HG03469 (cell line): ENCODE measurements around the gene PDIA2.
A peak's percentile ranks its signal among the peaks of the same experiment; 100 is the strongest.
"Not testable (repeated sequence)": the region's sequence is repeated elsewhere in the genome, so short reads cannot be mapped to it uniquely, and the experiment has no call there.

Source experiments
- ATAC-seq: cut with Tn5 transposase; IDR thresholded peaks from one replicate; pipeline ENCODE4 v1.9.1; 2021; ENCODE audit warnings: mild to moderate bottlenecking, moderate library complexity, moderate number of reproducible peaks; ENCODE audit not compliant: unreplicated experiment

Gene PDIA2, protein sequence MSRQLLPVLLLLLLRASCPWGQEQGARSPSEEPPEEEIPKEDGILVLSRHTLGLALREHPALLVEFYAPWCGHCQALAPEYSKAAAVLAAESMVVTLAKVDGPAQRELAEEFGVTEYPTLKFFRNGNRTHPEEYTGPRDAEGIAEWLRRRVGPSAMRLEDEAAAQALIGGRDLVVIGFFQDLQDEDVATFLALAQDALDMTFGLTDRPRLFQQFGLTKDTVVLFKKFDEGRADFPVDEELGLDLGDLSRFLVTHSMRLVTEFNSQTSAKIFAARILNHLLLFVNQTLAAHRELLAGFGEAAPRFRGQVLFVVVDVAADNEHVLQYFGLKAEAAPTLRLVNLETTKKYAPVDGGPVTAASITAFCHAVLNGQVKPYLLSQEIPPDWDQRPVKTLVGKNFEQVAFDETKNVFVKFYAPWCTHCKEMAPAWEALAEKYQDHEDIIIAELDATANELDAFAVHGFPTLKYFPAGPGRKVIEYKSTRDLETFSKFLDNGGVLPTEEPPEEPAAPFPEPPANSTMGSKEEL

DNA sequence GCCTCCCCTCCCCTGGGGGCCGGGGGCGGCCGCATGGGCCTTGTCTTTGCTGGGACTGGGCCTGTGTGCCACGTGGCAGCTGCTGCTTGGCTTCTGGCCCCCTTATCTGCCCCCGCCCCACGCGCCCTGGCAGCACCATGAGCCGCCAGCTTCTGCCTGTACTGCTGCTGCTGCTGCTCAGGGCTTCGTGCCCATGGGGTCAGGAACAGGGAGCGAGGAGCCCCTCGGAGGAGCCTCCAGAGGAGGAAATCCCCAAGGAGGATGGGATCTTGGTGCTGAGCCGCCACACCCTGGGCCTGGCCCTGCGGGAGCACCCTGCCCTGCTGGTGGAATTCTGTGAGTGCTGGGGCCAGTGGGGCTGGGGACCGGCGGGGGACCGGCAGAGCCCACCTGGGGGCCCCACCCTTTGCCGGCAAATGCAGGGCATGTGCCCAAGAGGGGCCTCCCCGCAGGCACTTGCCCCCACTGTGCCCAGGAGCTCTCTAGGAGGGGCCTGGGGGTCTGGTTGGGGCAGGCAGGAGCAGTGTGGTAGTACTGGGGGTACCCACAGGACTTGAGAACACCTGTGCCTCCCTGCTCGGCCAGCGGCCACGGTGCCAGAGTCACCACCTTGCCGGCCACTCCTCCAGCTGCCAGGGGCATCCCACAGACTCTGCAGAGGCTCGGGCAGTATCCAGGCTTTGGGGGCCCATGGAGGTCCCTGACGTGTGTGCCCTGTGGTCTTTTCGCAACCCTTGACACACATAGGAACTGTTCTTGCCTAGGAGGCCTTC is at the start of gene PDIA2:
Gene PDIA2, plus strand, starts transcription at position 132 of the 773 bp plus-strand sequence. Its CDS starts 6 bp downstream, at position 138.
- ATAC-seq: no peak

DNA sequence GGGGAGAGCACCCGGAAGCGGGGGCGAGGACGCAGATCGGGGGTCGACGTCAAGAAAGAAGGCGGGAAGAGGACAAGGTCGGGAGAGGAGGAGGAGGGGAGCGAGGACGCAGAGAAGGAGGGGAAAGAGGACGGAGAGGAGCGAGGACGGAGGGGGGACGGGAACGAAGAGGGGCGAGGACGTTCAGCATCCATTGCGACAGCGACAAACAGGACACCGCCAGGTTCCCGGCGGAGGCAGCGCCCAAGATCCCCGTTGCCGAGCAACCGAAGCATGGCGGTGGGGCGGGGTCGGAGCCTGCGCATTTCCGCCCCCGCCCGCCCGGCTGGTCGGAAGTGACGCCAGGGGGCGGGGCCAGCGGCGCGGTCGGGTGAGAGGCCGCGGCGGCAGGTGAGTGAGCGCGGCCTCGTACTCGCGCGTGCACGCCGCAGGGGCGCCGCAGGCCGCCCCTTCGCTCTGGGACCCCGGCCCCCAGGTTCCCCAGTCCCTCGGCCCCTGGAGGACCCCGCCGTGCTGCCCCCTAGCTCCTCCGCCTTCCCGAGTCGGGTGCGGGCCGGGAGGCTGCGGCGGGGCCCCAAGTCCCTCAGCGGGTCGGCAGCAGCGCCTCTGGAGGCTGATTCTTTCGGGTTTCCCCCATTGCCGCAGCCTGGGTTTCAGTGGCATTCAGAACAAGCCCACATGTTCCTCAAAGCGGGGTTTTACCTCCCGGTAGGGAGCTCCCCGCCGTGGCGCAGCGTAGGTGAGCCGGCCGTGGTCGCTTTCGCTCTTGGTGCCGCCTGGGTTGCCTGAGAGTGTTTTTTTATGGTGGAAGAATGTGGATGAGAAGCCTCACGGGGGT is 48.3 kb upstream of the PDIA2 start, which contains the start of gene FAM234A:
Gene FAM234A, plus strand, starts transcription at position 354 of the 838 bp plus-strand sequence. CDS start 19,593 bp downstream, outside the sequence.
- ATAC-seq: peak; percentile 63

DNA sequence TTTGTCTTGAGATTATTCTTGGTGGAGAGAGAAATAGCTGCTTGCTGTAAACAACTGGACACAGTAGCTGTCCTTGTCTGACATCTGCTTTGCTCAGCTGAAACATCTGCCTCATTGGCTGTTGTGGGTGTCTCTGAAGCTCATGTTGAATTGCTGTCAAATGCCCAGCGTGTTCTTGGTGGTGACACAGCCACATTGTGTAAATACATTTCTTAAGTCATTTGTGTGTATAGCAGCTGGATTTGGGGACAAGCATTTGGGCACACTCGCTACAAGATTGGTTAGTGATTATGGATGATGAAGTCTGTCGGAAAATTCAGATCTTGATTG is 43.1 kb upstream of the PDIA2 start:
- no peak for ATAC-seq

DNA sequence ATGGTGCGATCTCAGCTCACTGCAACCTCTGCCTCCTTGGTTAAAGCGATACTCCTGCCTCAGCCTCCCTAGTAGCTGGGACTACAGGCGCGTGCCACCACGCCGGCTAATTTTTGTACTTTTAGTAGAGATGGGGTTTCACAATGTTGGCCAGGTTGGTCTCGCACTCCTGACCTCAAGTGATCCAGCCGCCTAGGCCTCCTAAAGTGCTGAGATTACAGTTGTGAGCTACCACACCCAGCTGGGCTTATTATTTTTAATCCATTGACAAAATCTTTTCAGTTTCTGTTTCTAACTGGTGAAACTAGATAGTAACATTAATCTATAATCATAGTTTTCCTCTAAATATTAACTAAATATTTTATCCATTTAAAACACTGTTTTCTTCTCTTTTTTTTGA is 42.4 kb upstream of the PDIA2 start:
- ATAC-seq: no peak

DNA sequence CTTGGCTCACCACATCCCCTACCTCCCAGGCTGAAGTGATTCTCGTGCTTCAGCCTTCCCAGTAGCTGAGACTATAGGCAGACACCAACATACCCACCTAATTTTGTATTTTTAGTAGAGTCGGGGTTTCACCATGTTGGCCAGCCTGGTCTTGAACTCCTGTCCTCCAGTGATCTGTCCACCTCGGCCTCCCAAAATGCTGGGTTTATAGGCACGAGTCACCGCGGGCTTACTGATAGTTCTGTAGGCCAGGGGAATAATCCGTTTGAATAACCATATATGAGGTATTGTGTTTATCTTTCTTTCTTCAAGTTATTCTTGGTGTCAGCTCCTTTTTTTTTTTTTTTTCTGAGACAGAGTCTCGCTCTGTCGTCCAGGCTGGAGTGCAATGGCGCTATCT is 40.7 kb upstream of the PDIA2 start:
- ATAC-seq: no peak

DNA sequence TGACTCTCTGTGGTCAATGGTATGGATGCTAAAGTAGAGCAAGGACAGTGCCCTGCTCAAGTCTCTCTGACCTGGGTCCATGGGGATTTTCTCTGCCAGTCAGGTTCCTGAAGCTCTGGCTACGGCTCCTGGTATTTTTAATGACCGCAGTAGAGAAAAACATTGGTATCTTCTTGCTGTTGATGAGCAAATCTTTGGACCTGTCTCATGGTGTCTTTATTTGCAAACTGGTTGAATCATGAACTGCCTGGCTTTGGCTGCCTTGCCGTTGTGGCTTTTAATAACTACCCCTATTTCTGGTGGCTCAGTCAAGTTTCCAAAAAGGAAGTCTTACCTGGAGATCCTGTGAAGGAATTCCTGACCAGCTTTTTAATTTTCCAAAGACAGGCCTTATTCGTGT is 39.6 kb upstream of the PDIA2 start:
- ATAC-seq: no peak

DNA sequence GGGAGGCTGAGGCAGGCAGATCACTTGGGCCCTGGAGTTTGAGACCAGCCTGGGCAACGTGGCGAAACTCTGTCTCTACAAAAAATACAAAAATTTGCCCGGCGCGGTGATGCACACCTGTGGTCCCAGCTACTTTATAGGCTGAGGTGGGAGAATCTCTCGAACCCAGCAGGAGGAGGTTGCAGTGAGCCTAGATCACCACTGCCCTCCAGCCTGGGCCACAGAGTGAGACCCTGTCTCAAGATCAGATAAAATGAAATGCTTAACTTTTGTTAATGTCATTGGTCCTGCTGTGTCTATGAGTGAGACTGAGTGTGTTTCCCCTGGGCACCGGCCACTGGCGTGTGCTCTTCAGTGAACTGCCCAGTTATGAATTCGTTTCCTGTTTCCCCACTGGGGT is 37.9 kb upstream of the PDIA2 start:
- ATAC-seq: no peak

DNA sequence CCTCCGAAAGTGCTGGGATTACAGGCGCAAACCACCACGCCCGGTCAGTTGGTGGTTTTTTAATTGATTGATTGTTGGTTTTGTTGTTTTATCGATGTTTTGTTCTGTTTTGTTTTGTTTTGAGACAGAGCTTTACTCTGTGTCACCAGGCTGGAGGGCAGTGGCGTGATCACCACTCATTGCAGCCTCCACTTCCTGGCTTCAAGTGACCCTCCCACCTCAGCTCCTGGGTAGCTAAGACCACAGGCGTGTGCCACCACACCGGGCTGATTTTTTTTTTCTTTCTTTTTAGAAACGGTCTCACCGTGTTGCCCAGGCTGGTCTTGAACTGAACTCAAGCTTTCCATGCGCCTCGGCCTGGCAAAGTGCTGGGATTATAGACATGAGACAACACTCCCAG is 35.9 kb upstream of the PDIA2 start:
- no peak for ATAC-seq

DNA sequence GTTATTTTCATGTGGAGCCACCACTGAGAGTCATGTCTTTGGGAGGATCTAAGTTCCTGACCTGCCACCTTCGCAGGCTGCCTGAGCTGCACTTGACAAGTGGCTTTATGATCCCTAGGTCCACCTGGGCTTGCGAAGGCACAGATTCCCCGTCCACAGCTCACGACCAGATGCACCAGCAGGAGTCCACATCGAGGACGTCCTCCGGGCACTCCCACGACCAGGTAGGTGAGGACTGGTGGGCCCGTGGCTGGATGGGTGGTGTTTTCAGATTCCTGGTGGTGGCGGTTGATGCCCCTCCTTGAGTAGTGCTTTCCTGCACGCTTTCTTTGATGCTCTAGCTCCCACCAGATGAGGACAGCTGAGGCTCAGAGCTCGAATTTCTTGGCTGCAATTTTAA is 33.5 kb upstream of the PDIA2 start:
- no peak for ATAC-seq

DNA sequence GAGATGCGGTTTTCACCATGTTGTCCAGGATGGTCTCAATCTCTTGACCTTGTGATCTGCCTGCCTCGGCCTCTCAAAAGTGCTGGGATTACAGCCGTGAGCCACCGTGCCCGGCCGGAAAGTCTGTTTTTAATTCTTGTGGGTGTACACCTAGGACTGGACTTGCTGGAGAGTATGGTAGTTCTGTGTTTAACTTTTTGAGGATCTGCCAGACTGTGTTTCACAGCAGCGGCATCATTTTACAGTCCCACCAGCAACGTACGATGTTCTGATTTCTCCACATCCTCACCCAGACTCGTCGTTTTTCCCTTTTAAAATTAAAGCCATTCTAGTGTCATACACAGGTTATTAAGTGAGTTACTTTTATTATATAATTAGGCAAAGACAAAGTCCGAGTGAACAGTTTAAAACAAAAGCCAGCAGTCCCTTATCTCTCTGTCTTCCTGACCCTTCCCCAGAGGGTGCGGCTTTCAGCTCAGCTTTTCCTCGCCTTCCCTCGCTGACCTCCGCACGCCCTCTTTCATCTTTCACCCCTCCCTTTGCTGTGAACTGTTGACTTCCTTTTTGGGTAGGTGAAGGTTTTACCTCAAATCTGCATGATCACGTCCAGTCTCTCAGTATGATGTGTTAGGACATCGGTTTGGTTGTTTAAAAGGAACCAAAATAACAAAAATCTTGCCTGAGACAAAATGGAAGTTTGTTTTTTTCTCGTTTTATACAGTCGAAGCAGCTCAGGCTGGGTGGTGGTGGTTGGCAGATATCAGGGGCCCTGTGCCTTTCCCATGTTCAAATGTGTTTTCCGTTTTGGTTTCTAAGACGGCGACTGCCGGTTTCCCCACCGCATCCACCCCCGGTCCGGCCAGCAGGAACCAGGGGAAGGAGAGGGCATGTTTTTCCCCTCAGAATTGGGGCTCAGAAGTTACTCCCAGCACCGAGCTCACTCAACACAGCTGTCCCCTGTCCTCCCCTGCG is 30.3 kb upstream of the PDIA2 start:
- ATAC-seq: no peak

DNA sequence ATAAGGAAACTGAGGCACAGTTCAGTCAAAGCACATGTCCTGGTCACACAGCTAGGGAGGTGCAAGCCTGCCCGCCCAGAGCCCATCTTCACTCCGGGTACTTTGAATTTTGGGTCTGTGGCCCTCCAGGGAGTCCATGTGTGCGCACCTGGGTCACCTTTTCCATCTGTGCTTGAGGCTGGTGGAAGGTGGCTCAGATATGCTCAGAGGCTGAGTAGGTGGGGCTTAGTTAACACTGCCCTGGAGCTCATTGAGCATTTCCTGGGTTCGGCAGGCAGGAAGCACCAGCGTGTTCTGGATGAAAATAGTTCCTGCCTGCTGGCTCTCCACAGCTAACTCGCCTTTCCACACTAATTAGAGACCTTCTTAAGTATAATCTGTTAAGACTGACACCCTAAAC is 29.1 kb upstream of the PDIA2 start:
- no peak for ATAC-seq

DNA sequence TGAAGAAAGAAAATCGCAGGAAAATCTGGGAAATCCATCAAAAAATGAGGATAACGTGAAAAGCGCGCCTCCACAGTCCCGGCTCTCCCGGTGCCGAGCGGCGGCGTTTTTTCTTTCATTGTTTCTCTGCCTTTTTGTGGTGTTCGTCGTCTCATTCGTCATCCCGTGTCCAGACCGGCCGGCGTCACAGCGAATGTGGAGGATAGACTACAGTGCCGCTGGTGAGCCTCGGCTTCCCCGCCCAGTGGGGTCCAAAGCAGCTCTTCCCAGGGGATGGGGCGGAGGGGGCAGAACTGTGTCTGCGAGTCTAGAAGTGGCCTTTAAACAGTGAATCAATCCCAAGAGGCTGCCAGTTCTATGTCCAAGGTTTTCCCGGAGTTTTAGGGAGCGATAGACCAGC is 28.5 kb upstream of the PDIA2 start:
- no peak for ATAC-seq

DNA sequence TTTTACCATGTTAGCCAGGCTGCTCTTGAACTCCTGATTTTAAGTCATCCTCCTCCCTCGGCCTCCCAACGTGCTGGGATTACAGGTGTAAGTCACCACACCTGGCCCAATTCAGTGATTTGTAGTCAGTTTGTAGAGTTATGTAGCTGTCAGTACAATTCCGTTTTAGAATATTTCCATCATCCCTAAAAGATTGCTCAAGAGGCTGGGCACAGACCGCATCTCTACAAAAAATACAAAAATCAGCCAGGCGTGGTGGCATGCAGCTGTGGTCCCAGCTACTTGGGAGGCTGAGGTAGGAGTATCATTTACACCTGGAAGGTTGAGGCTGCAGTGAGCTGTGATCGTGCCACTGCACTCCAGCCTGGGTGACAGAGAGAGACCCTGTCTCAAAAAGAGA is 27.8 kb upstream of the PDIA2 start:
- no peak for ATAC-seq

DNA sequence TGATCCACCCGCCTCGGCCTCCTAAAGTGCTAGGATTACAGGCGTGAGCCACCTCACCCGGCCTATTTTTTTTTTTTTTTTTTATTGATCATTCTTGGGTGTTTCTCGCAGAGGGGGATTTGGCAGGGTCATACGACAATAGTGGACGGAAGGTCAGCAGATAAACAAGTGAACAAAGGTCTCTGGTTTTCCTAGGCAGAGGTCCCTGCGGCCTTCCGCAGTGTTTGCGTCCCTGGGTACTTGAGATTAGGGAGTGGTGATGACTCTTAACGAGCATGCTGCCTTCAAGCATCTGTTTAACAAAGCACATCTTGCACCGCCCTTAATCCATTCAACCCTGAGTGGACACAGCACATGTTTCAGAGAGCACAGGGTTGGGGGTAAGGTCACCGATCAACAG is 24.9 kb upstream of the PDIA2 start:
- ATAC-seq: not testable (repeated sequence)

DNA sequence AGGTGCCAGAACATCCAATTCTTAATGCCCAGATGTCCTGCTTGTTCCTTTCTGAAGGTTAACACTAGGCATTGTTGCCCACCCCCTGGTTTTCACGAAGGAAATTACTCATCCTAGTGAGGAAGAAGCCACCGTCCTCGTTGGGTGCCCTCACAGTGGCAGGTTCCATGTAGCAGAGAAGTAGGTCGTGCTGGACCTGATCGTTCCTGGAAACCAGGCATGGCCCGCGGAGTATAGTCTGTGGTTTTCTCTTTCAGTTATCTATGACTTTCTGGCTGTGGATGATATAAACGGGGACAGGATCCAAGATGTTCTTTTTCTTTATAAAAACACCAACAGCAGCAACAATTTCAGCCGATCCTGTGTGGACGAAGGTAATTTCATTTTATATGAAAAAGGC is 23.7 kb upstream of the PDIA2 start:
- ATAC-seq: no peak

DNA sequence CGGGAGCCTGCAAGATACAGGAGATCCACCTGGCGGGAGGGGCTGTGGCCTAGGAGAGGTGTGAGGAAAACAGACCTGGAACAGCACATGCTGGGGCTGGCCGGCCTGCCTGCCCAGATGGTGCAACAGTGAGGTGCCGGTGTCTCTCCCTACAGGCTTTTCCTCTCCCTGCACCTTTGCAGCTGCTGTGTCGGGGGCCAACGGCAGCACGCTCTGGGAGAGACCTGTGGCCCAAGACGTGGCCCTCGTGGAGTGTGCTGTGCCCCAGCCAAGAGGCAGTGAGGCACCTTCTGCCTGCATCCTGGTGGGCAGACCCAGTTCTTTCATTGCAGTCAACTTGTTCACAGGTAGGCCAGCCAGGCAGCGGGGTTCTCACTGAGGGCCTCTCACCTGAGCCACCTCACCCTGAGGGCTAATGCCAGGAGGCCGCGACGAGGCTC is 23.1 kb upstream of the PDIA2 start:
- no peak for ATAC-seq

DNA sequence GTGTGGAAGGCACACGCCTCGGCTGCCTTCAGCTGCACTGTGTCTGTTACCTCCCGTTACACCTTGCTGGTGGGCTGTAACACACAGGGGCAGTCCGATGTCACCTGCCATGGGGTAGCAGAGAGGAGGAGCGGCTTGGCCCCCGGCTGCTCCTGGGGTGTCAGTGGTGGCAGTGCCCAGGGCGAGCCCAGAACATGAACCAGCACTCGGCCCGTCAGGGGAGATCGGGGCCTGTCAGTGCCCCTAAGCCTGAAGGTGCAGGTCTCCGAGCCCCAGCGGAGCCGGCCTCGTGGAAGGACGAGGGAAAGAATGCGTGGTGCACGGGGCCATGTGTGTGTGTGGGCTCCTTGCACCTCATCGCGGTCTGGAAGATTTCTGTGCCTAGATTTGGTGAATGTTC is 22.6 kb upstream of the PDIA2 start:
- no peak for ATAC-seq

DNA sequence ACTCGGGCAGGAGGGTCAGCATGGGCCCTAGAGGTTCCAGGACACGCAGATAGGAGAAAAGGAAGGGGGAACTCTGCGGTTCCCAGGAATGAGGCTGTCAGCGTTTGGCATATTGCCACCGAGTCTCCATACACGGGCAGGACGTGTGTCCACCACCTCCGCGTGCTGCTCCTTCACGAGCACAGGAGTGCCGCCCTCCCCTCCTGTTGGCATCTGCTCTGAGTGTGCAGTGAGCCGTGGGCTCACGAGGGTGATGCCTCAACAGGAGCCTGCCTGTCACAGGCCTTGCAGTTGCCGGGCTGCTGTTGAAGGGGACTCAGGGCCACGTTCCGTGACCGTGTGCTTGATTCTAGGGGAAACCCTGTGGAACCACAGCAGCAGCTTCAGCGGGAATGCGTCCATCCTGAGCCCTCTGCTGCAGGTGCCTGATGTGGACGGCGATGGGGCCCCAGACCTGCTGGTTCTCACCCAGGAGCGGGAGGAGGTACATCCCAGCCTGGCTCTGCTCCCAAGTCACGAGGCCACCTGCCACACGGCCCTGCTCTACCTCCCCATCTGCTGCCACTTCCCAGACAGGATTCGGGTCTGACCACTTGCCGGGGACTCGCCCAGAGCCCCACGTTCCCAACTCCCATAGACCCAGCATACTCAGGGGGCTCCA is 21.8 kb upstream of the PDIA2 start:
- no peak for ATAC-seq

DNA sequence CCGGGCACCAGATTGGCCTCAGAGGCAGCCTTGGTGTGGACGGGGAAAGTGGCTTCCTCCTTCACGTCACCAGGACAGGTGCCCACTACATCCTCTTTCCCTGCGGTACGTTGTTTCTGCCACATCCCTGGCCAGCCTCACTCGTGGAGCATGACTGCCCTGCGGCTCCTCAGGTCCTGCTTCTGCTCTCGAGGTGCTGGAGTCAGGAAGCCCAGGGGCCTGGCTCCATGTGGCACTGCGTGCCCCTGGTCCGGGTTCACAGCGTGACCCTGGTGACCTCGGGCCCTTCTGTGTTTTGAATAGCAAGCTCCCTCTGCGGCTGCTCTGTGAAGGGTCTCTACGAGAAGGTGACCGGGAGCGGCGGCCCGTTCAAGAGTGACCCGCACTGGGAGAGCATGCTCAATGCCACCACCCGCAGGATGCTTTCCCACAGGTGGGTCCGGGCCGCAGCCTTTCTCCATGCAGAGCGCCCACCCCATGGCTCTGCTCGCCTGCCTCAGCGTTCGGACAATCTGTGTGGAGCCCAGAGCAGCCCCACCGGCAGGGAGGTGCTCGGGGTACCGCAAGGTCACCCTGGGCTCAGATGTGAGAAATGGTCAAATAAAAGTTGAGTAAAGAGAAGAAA is 20.7 kb upstream of the PDIA2 start:
- ATAC-seq: no peak
